HG02981 (cell line): ENCODE results near the gene CHPF.

Experiments
- ATAC-seq: cut with Tn5 transposase; IDR thresholded peaks from one replicate; pipeline ENCODE4 v1.9.1; 2021; ENCODE audit warnings: mild to moderate bottlenecking, moderate library complexity; ENCODE audit not compliant: unreplicated experiment

Gene CHPF, protein sequence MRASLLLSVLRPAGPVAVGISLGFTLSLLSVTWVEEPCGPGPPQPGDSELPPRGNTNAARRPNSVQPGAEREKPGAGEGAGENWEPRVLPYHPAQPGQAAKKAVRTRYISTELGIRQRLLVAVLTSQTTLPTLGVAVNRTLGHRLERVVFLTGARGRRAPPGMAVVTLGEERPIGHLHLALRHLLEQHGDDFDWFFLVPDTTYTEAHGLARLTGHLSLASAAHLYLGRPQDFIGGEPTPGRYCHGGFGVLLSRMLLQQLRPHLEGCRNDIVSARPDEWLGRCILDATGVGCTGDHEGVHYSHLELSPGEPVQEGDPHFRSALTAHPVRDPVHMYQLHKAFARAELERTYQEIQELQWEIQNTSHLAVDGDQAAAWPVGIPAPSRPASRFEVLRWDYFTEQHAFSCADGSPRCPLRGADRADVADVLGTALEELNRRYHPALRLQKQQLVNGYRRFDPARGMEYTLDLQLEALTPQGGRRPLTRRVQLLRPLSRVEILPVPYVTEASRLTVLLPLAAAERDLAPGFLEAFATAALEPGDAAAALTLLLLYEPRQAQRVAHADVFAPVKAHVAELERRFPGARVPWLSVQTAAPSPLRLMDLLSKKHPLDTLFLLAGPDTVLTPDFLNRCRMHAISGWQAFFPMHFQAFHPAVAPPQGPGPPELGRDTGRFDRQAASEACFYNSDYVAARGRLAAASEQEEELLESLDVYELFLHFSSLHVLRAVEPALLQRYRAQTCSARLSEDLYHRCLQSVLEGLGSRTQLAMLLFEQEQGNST

GRCh38 chr2:219543596-219544358 is at the start of gene CHPF, which contains the start of gene TMEM198:
TSS of gene CHPF (minus strand) at chr2:219543809. CDS start at chr2:219543538, 271 bp downstream.
TSS of gene TMEM198 (plus strand) at chr2:219544028. CDS start at chr2:219544728, 700 bp downstream.
- ATAC-seq: peak; percentile 73

- no peak for ATAC-seq
These were observed 49.5 kb upstream of the CHPF start for GRCh38 chr2:219593154-219593553.

DNA sequence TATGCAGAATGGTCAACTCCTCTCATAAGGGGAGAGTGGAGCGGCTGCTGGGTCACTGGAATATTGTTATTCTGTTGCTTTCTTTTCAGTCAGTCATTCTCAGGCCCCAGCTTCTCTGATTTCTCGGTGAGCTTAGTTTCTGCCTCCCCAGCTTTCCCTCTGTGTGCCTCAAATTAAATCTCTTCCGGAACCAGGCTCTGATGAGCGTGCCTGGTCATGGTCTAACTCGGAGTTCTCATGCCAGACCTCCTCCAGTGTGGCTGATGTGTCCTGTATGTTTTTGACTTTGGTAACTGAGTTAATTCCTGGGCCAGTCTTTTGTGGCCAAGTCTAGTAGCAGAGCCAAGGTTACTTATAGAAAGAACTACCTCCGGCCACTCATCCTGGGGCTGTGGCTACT is 49.1 kb upstream of the CHPF start:
- ATAC-seq: no peak

- ATAC-seq: no peak
These were observed 47.5 kb upstream of the CHPF start for GRCh38 chr2:219591091-219591490.

GRCh38 chr2:219581346-219581745 is 37.7 kb upstream of the CHPF start:
- no peak for ATAC-seq

DNA sequence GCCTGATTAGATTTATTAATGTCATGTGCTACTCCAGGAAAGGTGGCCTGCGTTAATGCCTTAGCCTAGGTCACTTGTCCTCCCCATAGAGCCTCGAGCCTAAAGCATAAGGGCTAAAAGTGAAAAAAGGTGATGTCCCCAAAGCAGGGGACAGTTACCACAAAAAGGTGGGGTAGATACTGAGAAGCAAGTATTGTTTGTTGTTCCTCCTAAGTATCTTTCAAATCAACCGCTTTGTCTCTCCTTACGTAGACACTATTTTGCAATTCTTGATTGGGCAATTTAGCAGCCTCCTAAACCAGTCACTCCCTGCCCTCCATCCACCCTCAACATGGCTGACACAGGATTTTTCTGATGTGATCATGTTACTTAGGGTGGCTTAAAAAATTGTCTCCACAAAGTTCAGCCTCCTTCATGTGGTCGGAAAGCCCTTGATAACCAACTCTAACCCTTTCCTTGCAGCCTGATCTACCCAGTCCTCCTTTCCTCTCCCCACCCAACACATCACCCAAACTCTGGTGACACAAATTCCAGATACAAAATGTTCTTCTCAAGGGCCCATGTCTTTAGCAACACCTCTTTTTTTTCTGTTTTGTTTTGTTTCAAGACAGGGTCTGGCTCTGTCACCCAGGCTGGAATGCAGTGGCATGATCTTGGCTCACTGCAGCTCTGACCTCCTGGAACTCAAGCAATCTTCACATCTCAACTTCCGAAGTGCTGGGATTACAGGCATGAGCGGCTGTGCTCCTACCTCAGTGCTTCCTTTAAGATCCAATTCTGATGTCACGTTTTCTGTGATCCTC is 35.4 kb upstream of the CHPF start:
- ATAC-seq: no peak

GRCh38 chr2:219576505-219577388 is 33.1 kb upstream of the CHPF start:
- ATAC-seq: no peak

- no peak for ATAC-seq
These were observed 32.2 kb upstream of the CHPF start for GRCh38 chr2:219575566-219576504.

- no peak for ATAC-seq
These were observed 31.1 kb upstream of the CHPF start for GRCh38 chr2:219574484-219575311.

- ATAC-seq: no peak
These were observed 29.6 kb upstream of the CHPF start for GRCh38 chr2:219573166-219573565.

DNA sequence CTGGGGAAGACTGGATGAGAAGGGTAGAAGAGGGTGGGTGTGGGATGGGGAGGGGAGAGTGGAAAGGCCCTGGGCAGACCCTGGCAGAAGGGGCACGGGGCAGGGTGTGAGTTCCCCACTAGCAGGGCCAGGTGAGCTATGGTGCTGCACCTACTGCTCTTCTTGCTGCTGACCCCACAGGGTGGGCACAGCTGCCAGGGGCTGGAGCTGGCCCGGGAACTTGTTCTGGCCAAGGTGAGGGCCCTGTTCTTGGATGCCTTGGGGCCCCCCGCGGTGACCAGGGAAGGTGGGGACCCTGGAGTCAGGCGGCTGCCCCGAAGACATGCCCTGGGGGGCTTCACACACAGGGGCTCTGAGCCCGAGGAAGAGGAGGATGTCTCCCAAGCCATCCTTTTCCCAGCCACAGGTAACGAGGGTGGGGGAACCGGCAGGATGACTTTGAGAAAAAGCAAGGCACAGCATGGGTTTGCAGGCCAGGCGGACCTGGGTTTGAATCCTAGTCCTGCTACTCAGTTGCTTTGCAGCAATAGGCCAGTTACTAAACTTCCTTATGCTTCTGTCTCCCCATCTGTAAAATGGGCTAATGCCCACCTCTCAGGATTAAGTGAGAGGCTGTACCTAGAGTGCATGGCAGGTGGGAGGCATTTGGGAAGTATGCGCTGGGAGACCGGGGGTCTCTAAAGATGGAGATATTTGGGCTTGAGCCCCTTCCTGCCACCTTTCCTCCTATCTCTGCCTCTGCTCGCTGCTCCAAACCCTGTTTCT is 28.8 kb upstream of the CHPF start, which contains the start of gene INHA:
INHA (plus strand) TSS at position 74 of the 765 bp plus-strand sequence; CDS start at position 139, 65 bp downstream.
- ATAC-seq: no peak

DNA sequence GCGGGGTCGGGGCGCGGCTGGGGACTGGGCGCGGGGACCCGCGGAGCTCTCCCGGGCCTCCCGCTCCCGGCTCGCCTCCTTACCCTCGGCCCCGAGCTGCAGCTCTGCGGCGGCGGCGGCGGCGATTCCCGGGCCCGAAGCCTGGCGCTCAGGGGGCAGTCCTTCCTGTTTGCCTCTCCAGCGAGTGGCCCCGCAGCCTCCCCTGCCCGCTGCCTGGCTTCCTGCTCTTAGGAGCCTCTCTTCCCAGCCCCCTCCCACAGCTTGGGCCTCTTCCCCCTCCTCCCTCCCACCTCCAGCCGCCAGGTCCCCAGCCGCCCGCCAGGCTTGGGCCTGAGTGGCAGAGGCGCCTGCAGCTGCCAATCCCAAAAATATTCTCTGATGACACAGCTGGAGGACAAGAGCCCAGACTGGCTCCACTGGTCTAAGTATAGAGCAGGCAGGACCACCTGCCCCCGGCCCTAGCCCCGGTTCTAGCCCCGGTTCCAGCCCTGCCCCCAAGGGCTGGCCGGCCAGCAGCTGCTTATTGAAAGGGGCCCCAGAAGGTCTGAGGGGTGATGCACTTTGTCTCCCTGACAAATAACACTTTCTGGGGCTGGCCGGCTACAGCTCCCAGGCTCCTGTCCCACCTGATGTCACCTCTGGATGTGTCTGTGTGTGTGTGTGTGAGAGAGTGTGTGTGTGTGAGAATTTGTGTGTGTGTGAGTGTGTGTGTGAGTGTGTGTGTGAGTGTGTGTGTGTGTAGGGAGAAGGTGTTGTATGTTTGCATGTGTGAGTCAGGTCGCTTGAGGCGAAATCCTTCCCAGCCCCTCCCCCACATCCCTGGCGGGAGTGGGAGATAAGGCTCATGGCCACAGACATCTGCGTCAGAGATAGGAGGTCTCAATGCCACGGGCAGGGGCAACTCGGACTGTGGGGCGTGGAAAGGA is 28.0 kb upstream of the CHPF start, which contains the start of gene OBSL1:
OBSL1 (minus strand) TSS at position 229 of the 926 bp plus-strand sequence. CDS start 307 bp downstream, outside the sequence.
- no peak for ATAC-seq

DNA sequence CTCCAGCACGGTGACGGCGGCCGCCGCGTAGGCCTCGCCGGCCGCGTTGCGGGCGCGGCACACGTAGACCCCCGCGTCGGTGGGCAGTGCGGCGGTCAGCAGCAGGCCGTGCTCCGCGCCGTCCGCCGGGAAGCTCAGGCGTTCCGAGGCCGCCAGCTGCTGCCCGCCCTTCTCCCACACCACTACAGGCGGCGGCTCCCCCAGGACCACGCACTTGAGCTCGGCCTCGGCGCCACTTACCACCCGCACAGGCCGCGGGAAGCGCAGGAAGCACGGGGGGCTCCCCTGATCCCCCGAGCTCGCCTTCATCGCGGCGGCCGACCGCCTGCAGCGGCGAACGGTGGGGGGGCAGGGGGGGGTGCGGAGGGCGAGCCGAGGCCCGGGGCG is 27.3 kb upstream of the CHPF start:
- ATAC-seq: no peak

DNA sequence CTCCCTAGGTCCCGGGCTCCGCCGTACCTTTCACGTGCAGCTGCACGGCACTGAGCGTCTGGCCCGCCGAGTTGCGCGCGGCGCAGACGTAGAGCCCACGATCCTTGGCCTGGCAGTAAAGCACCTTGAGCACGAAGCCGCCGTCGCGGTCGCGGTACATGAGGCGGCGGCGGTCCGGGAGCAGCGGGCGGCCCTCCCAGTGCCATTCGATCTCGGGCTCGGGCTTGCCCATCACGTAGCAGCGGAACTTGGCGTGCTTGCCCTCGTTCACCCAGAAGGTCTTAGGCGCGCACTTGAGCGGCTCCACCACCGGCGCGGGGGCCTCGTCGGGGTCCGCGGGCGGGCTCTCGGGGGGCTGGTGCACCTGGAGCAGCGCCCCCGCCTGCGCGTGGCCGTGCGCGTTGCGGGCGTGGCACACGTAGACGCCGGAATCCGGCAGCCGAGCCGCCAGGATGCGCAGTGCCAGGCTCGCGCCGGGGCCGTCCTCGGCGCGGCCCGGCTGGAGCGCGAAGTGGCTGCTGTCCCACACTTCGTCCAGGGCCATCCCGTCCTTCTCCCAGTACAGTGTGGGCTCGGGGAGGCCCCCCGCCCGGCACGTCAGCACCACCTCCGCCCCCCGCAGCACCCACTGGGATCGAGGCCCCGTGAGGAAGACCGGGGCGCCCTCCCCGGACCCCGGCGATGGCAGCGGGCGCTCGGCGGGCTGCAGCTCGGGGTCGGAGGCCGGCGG is 26.8 kb upstream of the CHPF start:
- no peak for ATAC-seq

DNA sequence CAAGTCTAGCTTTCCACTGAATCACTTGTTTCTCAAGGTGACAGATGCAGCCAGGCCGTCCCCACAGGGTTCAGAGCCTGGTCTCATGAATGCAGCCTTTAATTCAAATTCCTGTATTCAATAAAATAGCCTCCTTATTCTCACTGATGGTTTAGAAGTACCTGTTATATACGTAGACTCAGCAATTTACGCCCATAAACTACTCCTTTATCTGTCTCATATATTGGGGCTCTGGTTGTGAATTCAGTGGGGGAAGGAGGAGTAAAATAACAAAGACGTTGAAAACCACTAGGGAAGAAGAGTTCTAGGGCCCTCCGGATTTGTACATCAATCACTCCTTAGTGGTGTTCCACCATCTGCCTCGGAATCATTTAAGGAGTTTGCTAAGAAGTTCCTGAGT is 26.0 kb upstream of the CHPF start:
- ATAC-seq: no peak
